GM21528 (cell line): ENCODE results near the gene ZBED3.
"Not testable (repeated sequence)": the region's sequence is repeated elsewhere in the genome, so short reads cannot be mapped to it uniquely, and the experiment has no call there.

ENCODE experiments used
- ATAC-seq: cut with Tn5 transposase; IDR thresholded peaks from one replicate; pipeline ENCODE4 v1.9.1; 2021; ENCODE audit warnings: mild to moderate bottlenecking, moderate library complexity; ENCODE audit not compliant: unreplicated experiment, low FRiP score

The ZBED3 gene

GRCh38 chr5:77080479-77080878, 6.6 kb downstream of the ZBED3 start:
- ATAC-seq, result not testable (repeated sequence)

GRCh38 chr5:77077829-77078176, 9.3 kb downstream of the ZBED3 start:
- ATAC-seq, result no peak

- ATAC-seq, result peak; percentile 62
These were observed 9.9 kb downstream of the ZBED3 start for GRCh38 chr5:77076961-77077828.

GRCh38 chr5:77074745-77075144, 12.3 kb downstream of the ZBED3 start:
- no peak for ATAC-seq

- ATAC-seq, result no peak
These were observed 13.4 kb downstream of the ZBED3 start for GRCh38 chr5:77073667-77074066.

- no peak for ATAC-seq
These were observed 20.2 kb downstream of the ZBED3 start for GRCh38 chr5:77066823-77067442.

GRCh38 chr5:77066184-77066583, 20.9 kb downstream of the ZBED3 start:
- ATAC-seq, result no peak

GRCh38 chr5:77065256-77065655, 21.8 kb downstream of the ZBED3 start:
- ATAC-seq, result no peak

- ATAC-seq, result no peak
These were observed 23.0 kb downstream of the ZBED3 start for GRCh38 chr5:77064040-77064439.

- no peak for ATAC-seq
These were observed 40.5 kb downstream of the ZBED3 start for GRCh38 chr5:77046416-77047073.

GRCh38 chr5:77035950-77036349, 51.1 kb downstream of the ZBED3 start:
- ATAC-seq, result no peak

GRCh38 chr5:77033338-77033737, 53.7 kb downstream of the ZBED3 start:
- no peak for ATAC-seq

GRCh38 chr5:77032635-77033034, 54.5 kb downstream of the ZBED3 start:
- no peak for ATAC-seq

GRCh38 chr5:77031891-77032290, 55.2 kb downstream of the ZBED3 start:
- ATAC-seq, result no peak

GRCh38 chr5:77030097-77031071, 56.7 kb downstream of the ZBED3 start, which contains the start of gene AGGF1:
AGGF1 (plus strand) TSS chr5:77030404; CDS start chr5:77030767, 363 bp downstream.
- ATAC-seq, result peak; percentile 98

GRCh38 chr5:77029376-77029885, 57.7 kb downstream of the ZBED3 start:
- ATAC-seq, result no peak

- no peak for ATAC-seq
These were observed 58.3 kb downstream of the ZBED3 start for GRCh38 chr5:77028631-77029375.

GRCh38 chr5:77024490-77024889, 62.6 kb downstream of the ZBED3 start:
- ATAC-seq, result no peak
